ENCODE measurements around the gene IMMP2L. TPM values are rescaled to one million over a fixed set of nuclear protein-coding genes. Genes with fewer than 3 reads are reported as not detected.

IMMP2L gene
- total RNA-seq, 2 donors from 2014 or later: 13.1 to 22.7 TPM

GRCh38 chr7:111371437-111371836, 190.9 kb downstream of the IMMP2L start:
- Histone ChIP-seq H3K27ac (no peak overlapping the region), H3K4me3 (no peak overlapping the region), H3K4me1 (ENCODE audit: control insufficient read depth in 1 of 2, low read depth in 2 of 2) (peaks cover 13 to 16% of the 10 kb centered on the region in 2 donors), H3K27me3 (replicated peaks; ENCODE audit: insufficient read depth) (no peaks in the 10 kb centered on the region), H3K9me3 (no peaks in the 10 kb centered on the region), H3K36me3 (no peaks in the 10 kb centered on the region)
- DNase-seq (ENCODE audit: low spot score) (no peak), ATAC-seq (ENCODE audit: insufficient number of reproducible peaks, low FRiP score, low read depth) (no peak)
- TF ChIP-seq CTCF (IDR thresholded peaks at IDR 0.05): no peak

- no peaks in the 10 kb centered on the region for H3K9me3 ChIP-seq
- no peaks in the 10 kb centered on the region for H3K36me3 ChIP-seq
- H3K27me3 ChIP-seq (replicated peaks; ENCODE audit: insufficient read depth): no peaks in the 10 kb centered on the region
- no peak for TF ChIP-seq CTCF (IDR thresholded peaks at IDR 0.05)
- H3K27ac ChIP-seq: no peak overlapping the region
- no peak overlapping the region for H3K4me3 ChIP-seq
- peaks cover 13 to 16% of the 10 kb centered on the region in 2 donors for H3K4me1 ChIP-seq (ENCODE audit: control insufficient read depth in 1 of 2, low read depth in 2 of 2)
- DNase-seq (ENCODE audit: low spot score): no peak
- no peak for ATAC-seq (ENCODE audit: insufficient number of reproducible peaks, low FRiP score, low read depth)
Observed at GRCh38 chr7:111370002-111370401, 192.3 kb downstream of the IMMP2L start.

GRCh38 chr7:111368381-111369065, 193.8 kb downstream of the IMMP2L start:
- Histone ChIP-seq H3K4me1 (ENCODE audit: control insufficient read depth in 1 of 2, low read depth in 2 of 2) (peaks cover 13 to 20% of the 10 kb centered on the region in 2 donors), H3K4me3 (no peak overlapping the region), H3K27ac (no peak overlapping the region), H3K9me3 (no peaks in the 10 kb centered on the region), H3K36me3 (no peaks in the 10 kb centered on the region), H3K27me3 (replicated peaks; ENCODE audit: insufficient read depth) (no peaks in the 10 kb centered on the region)
- no peak for ATAC-seq (ENCODE audit: insufficient number of reproducible peaks, low FRiP score, low read depth)
- DNase-seq (ENCODE audit: low spot score): no peak
- TF ChIP-seq CTCF (IDR thresholded peaks at IDR 0.05): no peak

GRCh38 chr7:111364413-111364812, 197.9 kb downstream of the IMMP2L start:
- DNase-seq (ENCODE audit: low spot score) (no peak), ATAC-seq (ENCODE audit: insufficient number of reproducible peaks, low FRiP score, low read depth) (no peak)
- no peaks in the 10 kb centered on the region for H3K9me3 ChIP-seq
- no peak overlapping the region for H3K27ac ChIP-seq
- no peak overlapping the region for H3K4me3 ChIP-seq
- no peaks in the 10 kb centered on the region for H3K36me3 ChIP-seq
- peaks cover 9 to 17% of the 10 kb centered on the region in 2 donors for H3K4me1 ChIP-seq (ENCODE audit: control insufficient read depth in 1 of 2, low read depth in 2 of 2)
- no peaks in the 10 kb centered on the region for H3K27me3 ChIP-seq (replicated peaks; ENCODE audit: insufficient read depth)
- TF ChIP-seq CTCF (IDR thresholded peaks at IDR 0.05): no peak

GRCh38 chr7:111363099-111363498, 199.2 kb downstream of the IMMP2L start:
- Histone ChIP-seq H3K4me3 (peak overlapping the region; percentile 15), H3K27ac (no peak overlapping the region), H3K4me1 (ENCODE audit: control insufficient read depth in 1 of 2, low read depth in 2 of 2) (peaks cover 10 to 30% of the 10 kb centered on the region in 2 donors), H3K27me3 (replicated peaks; ENCODE audit: insufficient read depth) (no peaks in the 10 kb centered on the region), H3K36me3 (no peaks in the 10 kb centered on the region), H3K9me3 (no peaks in the 10 kb centered on the region)
- ATAC-seq (ENCODE audit: insufficient number of reproducible peaks, low FRiP score, low read depth) (no peak), DNase-seq (ENCODE audit: low spot score) (no peak)
- TF ChIP-seq CTCF (IDR thresholded peaks at IDR 0.05): no peak

Data from thoracic aorta (tissue), 2 donors.